GM18873 (cell line): ENCODE data around the gene TPD52L2.
"Not testable (repeated sequence)": the region's sequence is repeated elsewhere in the genome, so short reads cannot be mapped to it uniquely, and the experiment has no call there.

Source experiments
- ATAC-seq: cut with Tn5 transposase; IDR thresholded peaks from one replicate; pipeline ENCODE4 v1.9.1; 2021; ENCODE audit warnings: mild to moderate bottlenecking, moderate library complexity, moderate number of reproducible peaks; ENCODE audit not compliant: unreplicated experiment, low FRiP score

Gene TPD52L2

DNA sequence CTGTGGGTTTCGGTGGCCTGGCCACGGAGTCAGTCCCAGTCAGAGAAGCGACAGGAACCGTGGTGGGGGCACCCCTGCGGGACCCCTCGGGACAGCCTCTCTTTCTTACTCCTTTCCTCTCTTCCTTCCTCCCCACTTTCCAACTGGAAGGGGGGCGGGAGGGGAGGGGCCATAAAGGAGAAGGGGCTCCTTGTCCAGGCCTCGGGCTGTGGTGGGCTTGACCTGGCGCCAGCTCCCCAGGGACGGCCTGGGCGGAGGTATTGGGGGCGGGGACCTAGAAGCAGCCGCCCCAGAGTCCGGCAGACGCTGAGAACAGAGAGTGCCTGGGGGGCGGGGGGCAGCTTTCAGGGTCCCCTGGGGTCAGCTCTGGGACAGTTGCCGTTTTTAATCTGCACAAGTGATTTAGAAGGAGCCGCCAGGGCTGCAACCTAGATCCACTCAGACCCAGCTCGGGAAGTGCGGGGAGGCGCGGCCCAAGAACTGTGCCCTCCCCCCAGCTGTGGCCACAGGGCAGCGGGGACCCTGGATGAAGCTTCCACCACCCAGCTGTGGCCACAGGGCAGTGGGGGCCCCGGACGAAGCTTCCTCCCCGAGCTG, 10.2 kb upstream of the TPD52L2 start:
- ATAC-seq, result no peak

DNA sequence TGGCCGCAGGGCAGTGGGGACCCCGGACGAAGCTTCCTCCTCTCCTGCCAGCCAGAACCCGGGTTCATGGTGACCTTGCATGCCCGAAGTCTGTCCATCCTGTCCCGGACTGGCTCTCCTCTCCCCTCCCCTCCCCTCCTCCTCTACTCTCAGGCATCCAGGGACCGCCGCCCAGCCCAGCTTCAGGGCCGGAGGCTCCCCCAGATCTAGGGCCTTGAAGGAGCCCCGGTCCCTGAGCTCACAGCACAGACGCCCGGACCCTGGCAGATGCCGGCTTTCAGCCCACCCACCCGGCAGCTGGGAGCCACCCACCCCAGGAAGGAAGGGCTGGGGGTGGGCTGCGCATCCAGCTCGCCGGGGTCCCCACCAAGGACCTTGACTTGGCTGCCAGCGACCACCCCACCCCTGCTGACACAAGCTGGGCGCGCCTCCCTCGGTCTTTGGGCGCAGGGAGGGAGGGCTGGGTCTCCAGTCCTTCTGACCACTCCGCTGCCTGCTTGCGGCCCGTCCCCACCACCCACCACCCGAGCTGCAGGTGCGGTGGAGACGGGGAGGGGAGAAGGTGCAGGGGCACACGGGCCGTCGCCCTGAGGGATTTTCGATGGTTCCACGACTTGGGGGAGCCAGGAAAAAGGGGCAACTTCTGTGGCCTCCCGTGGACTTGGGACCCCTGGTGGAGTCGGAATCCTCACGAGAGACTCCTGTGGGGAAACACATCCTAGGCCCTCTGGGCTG, 9.5 kb upstream of the TPD52L2 start:
- ATAC-seq, result no peak

DNA sequence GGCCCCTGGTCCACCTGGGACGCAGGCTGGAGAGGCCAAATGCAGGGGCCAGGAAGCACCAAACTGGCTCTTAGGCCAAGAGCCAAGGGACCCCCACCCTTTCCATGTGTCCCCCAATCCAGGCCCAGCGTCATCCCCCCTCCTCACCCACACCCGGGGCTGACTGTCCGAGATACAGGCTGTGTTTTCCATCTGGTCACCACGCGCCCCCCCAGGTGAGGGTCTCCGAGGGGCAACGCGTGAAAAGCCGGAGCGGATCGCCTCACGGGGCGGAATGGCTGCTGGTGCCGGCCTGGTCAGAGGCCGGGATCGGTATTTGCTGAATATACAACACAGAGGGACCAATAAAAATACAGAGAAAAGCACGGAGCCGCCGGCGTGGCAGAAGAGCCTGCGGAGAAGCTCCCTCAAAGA, 9.0 kb upstream of the TPD52L2 start:
- ATAC-seq, result no peak

DNA sequence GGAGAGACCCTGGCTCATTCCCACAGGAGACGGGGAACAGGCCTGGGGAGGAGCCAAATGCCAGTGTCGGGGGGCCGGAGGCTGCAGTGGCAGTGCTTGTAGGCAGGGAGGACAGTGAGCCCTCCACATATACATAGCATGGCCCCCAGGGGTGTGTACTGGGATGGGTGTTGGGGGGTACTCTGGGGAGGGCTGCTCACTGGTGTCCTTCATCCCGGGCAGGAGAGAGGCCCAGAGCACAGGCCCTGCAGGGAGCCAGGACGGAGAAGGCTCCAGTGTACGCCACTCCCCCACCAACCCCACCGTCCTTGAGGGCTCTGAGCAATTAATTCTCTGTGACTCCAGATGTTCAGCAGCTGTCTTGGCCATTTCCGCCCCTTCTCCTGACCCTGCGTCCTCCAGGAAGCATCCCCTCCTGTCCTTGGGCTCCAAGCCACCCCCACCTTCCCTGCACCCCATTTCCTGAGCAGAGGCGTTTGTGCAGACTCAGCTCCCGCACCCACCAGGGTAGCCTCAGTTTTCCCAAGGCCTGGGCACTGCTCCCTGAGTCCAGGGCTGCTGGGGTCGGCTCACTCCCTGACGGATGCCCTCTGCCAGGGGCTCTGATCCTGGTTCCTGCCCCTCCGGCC, 7.2 kb upstream of the TPD52L2 start:
- ATAC-seq, result no peak

DNA sequence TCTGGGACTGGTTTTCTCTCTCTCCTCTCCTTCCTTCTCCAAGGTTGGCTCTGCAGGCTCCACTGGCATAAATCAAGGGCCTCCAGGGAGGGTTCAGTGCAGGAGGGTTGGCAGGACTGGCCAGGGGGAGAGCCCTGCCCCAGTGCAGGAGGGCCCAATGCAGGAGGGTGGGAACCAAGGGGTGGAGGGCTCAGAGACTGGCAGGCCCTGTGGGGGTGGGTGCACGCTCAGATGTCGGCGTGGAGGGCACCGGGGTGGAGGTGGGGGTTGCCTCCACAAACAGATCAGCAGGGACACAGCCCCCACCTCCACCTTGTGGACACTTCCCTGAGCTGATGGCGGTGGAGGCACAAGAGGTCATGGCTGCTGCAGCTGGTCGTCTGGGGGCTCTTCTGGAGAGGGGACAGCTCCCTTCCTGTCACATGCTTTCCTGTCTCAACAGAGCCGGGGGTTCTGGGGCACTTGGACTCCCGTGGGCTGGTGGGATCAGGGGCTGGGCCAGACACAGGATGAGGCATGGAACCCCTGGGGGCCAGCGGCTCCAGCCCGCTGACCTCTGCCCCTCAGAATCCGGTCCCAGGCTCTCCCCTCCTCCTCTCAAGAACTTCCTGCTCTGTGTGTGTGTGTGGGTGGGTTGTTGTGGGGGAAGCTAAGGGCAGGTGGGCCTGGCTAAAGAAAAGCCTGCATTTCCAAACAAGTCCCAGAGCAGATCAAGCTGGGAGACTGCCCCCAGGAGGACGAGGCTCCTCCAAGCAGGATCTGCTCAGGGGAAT, 6.5 kb upstream of the TPD52L2 start:
- ATAC-seq, result no peak

DNA sequence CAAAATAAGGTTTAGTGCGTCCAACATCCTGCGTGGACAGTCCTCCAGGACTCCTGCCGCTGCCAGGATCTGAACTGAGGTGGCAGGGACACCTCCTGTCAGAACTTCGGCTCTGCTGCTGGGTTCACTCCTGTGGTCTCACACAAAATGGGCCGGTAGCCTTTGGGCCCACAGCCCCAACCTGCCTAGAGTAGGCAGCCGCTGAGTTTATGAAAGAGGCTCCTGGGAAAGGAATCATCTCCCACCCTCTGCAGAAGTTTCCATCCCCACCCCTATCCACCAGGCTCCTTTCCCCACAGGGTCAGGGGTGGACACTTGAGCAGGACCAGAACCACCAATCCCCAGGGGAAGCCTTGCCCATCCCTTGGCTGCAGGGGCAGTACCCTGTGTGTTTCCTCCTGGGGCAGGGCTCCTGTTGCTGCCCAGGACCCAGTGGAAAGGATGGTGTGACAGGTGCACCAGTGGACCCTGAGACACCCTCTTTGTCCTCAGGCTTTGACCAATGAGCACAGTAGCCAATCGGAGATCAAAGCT, 5.8 kb upstream of the TPD52L2 start:
- ATAC-seq, result no peak

DNA sequence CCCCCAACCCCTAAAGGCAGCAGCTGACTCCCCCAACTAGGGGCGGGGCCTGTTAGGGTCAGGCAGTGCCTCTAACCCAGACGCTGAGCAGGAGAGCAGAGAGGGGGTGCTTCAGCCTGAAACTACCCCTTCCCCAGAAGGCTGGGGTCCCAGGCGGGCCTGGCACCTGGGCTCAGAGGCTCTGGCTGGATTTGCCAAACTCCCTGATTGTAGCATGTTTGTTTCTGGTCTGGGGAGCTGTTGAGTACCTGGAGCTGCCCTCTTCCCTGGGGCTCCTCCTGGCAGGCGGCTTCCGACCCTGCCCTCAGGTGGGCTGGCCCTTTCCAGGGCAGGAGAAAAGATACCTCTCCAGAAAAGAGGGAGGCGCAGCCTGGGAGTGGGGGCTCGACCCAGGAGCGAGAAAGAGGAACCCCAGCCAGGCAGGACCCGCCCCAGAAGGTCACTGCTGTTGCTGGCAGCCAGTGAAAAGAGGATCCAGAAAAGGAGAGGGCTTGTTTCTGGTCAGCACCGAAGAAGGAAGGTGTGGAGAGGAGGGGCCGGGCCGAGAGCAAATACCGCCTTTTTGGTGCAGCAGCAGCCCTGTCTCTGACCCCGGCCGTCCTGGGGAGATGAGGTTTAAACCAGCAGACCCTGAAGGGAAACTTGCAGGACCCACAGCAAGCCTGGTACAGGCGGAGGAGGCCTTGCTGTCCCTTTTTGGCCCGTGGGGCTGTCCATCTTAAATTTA, 4.6 kb upstream of the TPD52L2 start:
- no peak for ATAC-seq

DNA sequence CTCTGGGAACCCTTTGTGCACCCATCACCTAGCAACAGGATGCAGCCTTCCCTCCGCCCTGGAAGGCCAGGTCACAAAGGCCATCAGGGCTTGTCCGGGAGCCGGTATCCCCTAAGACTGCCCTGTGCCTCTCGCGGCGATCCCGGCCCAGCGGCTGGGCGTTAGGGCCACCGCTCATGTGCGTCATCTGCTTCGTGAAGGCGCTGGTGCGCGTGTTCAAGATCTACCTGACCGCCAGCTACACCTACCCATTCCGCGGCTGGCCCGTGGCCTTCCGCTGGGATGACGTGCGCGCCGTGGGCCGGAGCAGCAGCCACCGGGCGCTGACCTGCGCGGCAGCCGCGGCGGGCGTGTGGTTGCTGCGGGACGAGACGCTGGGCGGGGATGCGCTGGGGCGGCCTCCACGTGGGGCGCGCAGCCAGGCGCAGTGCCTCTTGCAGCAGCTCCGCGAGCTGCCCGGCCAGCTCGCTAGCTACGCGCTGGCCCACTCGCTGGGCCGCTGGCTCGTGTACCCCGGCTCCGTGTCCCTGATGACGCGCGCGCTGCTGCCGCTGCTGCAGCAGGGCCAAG, 3.6 kb upstream of the TPD52L2 start, which contains the start of gene ABHD16B:
TSS of gene ABHD16B (plus strand) at position 134 of the 570 bp plus-strand sequence. CDS start at position 177, 43 bp downstream.
- ATAC-seq, result no peak

DNA sequence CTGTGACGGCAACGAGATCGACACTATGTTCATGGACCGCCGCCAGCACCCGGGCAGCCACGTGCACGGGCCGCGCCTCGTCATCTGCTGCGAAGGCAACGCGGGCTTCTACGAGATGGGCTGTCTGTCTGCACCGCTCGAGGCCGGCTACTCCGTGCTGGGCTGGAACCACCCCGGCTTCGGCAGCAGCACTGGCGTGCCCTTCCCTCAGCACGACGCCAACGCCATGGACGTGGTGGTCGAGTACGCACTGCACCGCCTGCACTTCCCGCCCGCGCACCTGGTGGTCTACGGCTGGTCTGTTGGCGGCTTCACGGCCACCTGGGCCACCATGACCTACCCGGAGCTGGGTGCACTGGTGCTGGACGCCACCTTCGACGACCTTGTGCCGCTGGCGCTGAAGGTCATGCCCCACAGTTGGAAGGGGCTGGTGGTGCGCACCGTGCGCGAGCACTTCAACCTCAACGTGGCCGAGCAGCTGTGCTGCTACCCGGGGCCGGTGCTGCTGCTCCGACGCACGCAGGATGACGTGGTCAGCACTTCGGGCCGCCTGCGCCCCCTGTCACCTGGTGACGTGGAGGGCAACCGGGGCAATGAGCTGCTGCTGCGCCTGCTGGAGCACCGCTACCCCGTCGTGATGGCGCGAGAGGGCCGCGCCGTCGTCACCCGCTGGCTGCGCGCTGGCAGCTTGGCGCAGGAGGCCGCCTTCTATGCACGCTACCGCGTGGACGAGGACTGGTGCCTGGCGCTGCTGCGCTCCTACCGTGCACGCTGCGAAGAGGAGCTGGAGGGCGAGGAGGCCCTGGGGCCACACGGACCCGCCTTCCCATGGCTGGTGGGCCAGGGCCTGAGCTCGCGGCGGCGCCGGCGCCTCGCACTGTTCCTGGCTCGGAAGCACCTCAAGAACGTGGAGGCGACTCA, 2.8 kb upstream of the TPD52L2 start:
- ATAC-seq, result no peak

DNA sequence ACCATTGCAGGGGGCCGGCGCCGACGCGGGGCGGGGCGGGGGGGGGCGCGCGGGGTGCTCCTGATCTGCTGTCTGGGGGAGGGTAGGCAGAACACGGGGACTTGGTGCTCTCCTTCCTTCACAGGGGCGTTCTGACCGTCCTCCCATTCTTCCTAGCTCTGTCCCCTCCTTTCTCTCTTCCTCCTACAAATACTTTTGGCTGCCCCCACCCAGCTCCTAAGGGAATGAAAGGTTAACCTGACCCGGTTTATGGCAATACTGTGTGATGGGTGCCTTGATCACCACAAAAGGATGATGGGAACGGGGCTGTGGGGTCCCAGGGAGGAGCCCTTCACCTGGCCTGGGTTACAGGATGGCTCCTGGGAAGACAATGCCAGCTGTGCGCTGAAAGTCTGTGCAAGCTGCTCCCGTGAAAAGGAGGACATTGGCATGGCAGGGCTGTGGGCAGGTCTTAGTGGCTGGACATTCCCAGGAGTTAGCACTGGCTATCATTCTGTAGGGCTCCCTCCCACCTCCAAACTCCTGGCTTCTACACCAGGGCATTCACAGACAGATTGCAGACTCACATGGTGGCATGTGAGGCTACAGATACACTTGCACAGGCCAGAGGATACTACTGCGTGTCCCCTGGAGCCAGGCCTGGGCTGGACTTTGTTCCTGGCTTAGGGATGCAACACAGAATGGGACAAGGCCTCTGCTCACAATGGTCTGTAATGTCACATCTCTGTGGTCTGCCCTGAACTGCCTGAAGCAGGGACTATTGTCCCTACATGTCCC, 1.9 kb upstream of the TPD52L2 start:
- no peak for ATAC-seq

DNA sequence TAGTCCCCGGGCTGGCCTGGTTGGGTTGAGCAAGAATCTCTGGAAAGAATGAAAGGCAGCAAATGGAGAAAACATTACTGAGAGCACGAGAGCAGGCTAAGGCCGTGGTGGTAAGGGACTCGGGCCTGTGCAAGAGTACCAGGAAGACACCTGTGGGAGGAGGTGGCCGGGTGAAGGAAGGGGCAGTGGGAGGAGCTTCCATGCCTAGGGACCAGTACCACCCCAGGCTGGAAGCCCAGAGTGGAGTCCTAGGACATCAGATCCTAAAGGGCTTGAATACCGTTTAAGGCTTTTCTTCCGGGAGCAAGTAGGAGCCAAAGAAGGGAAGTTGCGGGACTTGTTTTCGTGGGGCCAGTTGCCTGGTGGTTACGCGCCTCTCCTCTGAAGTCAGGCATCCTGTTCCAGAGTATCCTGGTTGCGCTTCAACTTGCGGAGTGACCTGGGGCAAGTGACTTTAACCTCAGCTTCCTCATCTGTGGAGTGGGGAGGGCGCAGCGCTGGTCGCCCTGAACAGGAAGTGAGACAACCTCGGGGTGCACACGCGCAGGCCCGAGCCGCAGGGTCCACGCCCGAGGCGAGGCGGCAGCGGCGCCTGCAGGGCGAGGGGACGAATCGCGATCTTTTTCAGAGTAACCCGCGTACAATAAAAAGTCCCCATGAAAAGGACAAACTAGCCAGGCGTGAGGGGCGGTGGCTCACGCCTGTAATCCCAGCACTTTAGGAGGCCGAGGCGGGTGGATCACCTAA, 1.1 kb upstream of the TPD52L2 start:
- peak; percentile 53 for ATAC-seq

DNA sequence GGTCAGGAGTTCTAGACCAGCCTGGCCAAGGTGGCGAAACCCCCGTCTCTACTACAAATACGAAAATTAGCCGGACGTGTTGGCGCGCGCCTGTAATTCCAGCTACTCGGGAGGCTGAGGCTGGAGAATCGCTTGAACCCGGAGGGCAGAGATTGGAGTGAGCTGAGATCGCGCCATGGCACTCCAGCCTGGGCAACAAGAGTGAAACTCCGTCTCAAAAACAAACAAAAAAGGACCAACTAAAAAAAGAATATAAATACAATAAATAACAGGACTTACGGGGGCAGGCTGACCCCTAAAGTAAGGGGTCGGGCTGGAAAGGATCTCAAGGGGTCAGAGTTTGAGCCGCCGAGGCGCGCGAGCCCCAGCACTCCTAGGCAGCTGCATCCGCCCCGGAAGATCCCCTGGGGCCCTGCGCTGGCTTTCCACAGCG, 509 bp upstream of the TPD52L2 start:
- ATAC-seq, result no peak

DNA sequence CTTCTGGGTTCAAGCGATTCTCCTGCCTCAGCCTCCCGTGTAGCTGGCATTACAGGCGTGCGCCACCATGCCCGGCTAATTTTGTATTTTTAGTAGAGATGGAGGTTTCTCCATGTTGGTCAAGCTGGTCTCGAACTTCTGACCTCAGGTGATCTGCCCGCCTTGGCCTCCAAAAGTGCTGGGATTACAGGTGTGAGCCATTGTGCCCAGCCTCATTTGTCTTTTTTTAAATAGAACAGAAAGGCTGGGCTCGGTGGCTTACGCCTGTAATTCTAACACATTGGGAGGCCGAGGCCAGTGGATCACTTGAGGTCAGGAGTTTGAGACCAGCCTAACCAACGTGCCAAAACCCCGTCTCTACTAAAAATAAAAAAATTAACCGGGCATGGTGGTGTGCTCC, 2.0 kb downstream of the TPD52L2 start:
- not testable (repeated sequence) for ATAC-seq

DNA sequence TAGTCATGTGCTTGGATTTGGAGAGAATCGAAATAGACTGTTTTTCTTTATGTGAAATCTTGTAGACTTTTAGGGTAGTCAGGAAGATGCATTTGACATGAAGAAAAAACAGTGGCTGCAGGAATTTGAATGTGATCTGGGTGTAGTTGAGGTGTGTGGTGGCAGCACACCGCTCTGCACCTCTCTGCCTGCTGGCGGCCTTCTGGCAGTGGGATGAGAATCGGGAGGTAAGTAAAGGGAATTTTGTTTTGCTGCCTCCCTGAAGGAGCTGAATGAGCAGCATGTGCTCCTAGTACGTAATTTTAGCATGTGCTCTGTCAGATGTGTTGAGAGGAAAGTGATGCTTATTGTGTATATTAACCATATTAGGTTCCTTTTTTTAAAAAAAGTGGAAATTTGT, 3.2 kb downstream of the TPD52L2 start:
- ATAC-seq, result no peak

DNA sequence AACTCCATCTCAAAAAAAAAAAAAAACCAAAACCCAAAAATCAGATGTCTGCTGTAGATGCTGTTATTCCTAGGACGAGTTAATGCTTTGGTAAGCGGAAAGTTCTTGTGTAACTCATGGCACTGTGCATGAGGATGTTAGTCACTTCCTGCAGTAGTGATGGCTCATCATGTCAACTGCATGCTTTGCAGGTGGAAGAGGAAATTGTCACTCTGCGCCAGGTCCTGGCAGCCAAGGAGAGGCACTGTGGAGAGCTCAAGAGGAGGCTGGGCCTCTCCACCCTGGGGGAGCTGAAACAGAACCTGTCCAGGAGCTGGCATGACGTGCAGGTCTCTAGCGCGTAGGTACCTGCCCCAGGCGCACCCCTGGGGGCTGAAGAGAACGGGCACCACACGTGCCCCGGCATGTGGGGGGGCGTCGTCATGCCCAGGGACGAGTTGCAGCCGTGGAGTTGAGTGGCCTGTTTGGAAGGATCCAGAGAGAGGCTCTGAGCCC, 8.5 kb downstream of the TPD52L2 start:
- no peak for ATAC-seq

DNA sequence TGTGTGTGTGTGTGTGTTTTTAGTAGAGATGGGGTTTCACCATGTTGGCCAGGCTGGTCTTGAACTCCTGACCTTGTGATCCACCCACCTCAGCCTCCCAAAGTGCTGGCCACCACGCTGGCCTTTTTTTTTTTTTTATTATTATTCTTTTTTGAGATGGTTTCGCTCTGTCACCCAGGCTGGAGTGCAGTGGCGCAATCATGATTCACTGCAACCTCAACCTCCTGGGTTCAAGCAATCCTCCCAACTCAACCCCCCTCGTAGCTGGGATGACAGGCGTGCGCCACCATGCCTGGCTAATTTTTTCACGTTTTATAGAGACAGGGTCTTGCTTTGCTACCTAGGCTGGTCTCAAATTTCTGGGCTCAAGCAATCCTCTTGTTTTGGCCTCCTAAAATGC, 9.2 kb downstream of the TPD52L2 start:
- not testable (repeated sequence) for ATAC-seq

DNA sequence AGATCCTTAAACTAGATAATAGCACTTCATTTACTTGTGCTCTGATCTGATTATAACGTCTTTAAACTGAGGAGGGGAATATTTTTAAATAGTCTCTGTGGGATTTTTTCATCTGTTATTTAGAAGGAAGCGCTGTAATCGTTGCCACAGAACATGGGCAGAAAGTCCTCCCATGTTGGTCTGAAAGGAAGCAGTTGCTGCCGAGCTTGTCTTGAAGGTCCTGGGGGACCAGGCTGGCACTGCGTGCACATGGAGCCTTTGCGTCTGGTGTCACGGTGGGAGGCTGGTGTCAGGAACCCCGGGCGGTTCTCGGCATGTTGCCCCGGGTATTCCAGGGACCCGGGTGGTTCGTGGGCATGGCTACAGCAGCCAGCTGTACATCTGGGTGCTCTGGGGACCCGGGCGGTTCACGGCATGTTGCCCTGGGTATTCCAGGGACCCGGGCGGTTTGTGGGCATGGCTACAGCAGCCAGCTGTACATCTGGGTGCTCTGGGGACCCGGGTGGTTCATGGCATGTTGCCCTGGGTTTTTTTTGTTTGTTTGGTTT, 11.5 kb downstream of the TPD52L2 start:
- no peak for ATAC-seq
